ENCODE data around the gene TLE4. TPM values are rescaled to one million over a fixed set of nuclear protein-coding genes. Genes with fewer than 3 reads are reported as not detected.

TLE4 gene
- total RNA-seq, 1 donor from 2014 or later, result 98.5 TPM

- H3K27ac ChIP-seq (ENCODE audit: low read depth, low read length), result no peak overlapping the region
- peaks cover 8% of the 10 kb centered on the region for H3K36me3 Mint-ChIP-seq (ENCODE audit: low read depth, unreplicated experiment)
- DNase-seq (ENCODE audit: low read depth), result no peak
- H4K20me1 ChIP-seq (ENCODE audit: insufficient read depth, low read length), result peaks cover 3% of the 10 kb centered on the region
- no peaks in the 10 kb centered on the region for H3K36me3 ChIP-seq (ENCODE audit: insufficient read depth, low read length)
- peak overlapping the region; percentile 47 for H3K27ac Mint-ChIP-seq (ENCODE audit: unreplicated experiment)
- peaks cover 10% of the 10 kb centered on the region for H3K79me2 ChIP-seq (ENCODE audit: insufficient read depth, low read length)
- H3K4me3 ChIP-seq (ENCODE audit: insufficient read depth, low read depth, low read length), result no peak overlapping the region
- TF ChIP-seq, protein P1, sequence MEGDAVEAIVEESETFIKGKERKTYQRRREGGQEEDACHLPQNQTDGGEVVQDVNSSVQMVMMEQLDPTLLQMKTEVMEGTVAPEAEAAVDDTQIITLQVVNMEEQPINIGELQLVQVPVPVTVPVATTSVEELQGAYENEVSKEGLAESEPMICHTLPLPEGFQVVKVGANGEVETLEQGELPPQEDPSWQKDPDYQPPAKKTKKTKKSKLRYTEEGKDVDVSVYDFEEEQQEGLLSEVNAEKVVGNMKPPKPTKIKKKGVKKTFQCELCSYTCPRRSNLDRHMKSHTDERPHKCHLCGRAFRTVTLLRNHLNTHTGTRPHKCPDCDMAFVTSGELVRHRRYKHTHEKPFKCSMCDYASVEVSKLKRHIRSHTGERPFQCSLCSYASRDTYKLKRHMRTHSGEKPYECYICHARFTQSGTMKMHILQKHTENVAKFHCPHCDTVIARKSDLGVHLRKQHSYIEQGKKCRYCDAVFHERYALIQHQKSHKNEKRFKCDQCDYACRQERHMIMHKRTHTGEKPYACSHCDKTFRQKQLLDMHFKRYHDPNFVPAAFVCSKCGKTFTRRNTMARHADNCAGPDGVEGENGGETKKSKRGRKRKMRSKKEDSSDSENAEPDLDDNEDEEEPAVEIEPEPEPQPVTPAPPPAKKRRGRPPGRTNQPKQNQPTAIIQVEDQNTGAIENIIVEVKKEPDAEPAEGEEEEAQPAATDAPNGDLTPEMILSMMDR (IDR thresholded peaks at IDR 0.05; ENCODE audit: insufficient read depth, low read depth, low read length), result no peak
- no peak for TF ChIP-seq EZH2 (IDR thresholded peaks at IDR 0.05; ENCODE audit: insufficient read depth, low read length)
- no peak for FAIRE-seq
- H3K4me3 Mint-ChIP-seq (ENCODE audit: unreplicated experiment), result no peak overlapping the region
- no peaks in the 10 kb centered on the region for H3K27me3 ChIP-seq (ENCODE audit: insufficient read depth, low read length)
- peaks cover 52% of the 10 kb centered on the region for H3K4me1 Mint-ChIP-seq (ENCODE audit: low read depth, unreplicated experiment)
- no peak overlapping the region for H2AFZ ChIP-seq (ENCODE audit: low read depth, low read length)
- H3K4me2 ChIP-seq (ENCODE audit: low read length), result no peak overlapping the region
- peaks cover 35% of the 10 kb centered on the region for H3K4me1 ChIP-seq (ENCODE audit: insufficient read depth, low read length)
- no peak overlapping the region for H3K9ac ChIP-seq (ENCODE audit: low read length)
- no peaks in the 10 kb centered on the region for H3K9me3 ChIP-seq (ENCODE audit: insufficient read depth, low read depth, low read length)
- peaks cover 2% of the 10 kb centered on the region for H3K9me3 Mint-ChIP-seq (ENCODE audit: unreplicated experiment)
- no peaks in the 10 kb centered on the region for H3K27me3 Mint-ChIP-seq (ENCODE audit: low read depth, unreplicated experiment)
Observed at GRCh38 chr9:79684059-79684458, 112.3 kb downstream of the TLE4 start.

DNA sequence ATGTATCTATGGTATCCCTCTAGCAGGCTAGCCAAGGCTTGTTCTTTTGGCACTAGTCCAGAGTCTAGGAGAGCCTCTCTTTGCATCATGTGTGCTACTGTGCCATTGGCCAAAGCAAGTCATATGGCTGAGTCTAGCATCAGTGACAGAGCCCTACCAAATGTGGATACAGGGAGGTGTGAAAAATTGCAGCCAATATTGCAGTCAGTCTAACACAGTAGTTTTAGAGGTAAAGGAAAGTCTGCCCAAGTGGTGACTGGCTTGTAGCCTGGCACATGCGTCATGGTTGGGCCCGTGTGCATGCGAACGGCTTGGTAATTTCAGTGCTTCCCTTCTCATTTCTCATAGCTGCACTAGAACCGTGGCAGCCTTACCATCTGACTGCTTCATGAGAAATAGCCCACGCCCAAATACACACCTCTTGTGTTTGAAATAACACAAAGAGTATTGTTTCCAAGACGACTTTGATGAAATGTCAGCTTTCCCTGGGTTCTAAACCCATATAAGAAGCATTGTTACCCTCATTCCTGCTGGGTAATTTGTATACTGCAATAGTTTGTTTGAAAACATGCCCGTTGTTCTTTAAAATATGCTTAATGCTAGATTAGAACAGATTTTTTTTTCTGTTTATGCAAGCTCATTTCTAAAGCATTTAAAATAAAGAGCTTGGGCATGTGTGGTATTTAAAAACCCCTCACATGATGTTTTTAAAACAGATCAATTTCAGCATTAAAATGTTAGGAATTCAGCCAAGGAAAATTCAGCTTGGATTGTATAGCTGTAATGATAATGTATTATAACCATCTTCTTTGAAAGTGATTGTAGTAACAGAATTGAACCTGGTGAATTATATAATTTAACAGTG, 113.2 kb downstream of the TLE4 start:
- Histone ChIP-seq H3K27ac (ENCODE audit: low read depth, low read length) (peak overlapping the region; percentile 87), H3K9ac (ENCODE audit: low read length) (peak overlapping the region; percentile 56), H3K4me2 (ENCODE audit: low read length) (peak overlapping the region; percentile 51), H4K20me1 (ENCODE audit: insufficient read depth, low read length) (peaks cover 7% of the 10 kb centered on the region), H3K79me2 (ENCODE audit: insufficient read depth, low read length) (peaks cover 10% of the 10 kb centered on the region), H3K9me3 (ENCODE audit: insufficient read depth, low read depth, low read length) (no peaks in the 10 kb centered on the region), H3K36me3 (ENCODE audit: insufficient read depth, low read length) (no peaks in the 10 kb centered on the region), H3K4me3 (ENCODE audit: insufficient read depth, low read depth, low read length) (no peak overlapping the region), H2AFZ (ENCODE audit: low read depth, low read length) (no peak overlapping the region), H3K4me1 (ENCODE audit: insufficient read depth, low read length) (peaks cover 35% of the 10 kb centered on the region), H3K27me3 (ENCODE audit: insufficient read depth, low read length) (no peaks in the 10 kb centered on the region)
- Mint-ChIP-seq H3K4me3 (ENCODE audit: unreplicated experiment) (no peak overlapping the region), H3K27me3 (ENCODE audit: low read depth, unreplicated experiment) (no peaks in the 10 kb centered on the region), H3K9me3 (ENCODE audit: unreplicated experiment) (peaks cover 2% of the 10 kb centered on the region), H3K4me1 (ENCODE audit: low read depth, unreplicated experiment) (peaks cover 52% of the 10 kb centered on the region), H3K36me3 (ENCODE audit: low read depth, unreplicated experiment) (peaks cover 10% of the 10 kb centered on the region), H3K27ac (ENCODE audit: unreplicated experiment) (peak overlapping the region; percentile 67)
- TF ChIP-seq, protein P1 (IDR thresholded peaks at IDR 0.05; ENCODE audit: insufficient read depth, low read depth, low read length), result no peak
- no peak for TF ChIP-seq EZH2 (IDR thresholded peaks at IDR 0.05; ENCODE audit: insufficient read depth, low read length)
- FAIRE-seq (no peak), DNase-seq (ENCODE audit: low read depth) (peak; percentile 53)

DNA sequence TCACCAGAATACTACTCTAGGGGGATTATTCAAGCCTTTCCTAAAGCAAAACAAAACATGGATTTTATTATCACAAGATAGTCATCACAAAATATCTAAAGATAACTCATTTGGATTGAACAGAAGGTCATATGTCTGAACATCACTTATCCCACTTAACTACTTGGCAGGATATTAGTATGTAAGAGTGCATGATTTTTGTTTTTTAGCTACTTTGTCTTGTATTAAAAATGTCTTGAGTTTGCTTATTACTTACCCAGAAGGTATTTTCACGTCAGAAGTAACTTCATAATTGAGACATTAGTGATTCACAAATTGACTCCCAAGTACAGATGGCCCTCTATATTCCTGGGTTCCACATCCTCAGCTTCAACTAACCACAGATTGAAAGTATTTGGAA, 113.8 kb downstream of the TLE4 start:
- Histone ChIP-seq H3K9ac (ENCODE audit: low read length) (peak overlapping the region; percentile 56), H3K4me1 (ENCODE audit: insufficient read depth, low read length) (peaks cover 35% of the 10 kb centered on the region), H2AFZ (ENCODE audit: low read depth, low read length) (no peak overlapping the region), H4K20me1 (ENCODE audit: insufficient read depth, low read length) (peaks cover 7% of the 10 kb centered on the region), H3K9me3 (ENCODE audit: insufficient read depth, low read depth, low read length) (no peaks in the 10 kb centered on the region), H3K27ac (ENCODE audit: low read depth, low read length) (peak overlapping the region; percentile 87), H3K79me2 (ENCODE audit: insufficient read depth, low read length) (peaks cover 10% of the 10 kb centered on the region), H3K36me3 (ENCODE audit: insufficient read depth, low read length) (no peaks in the 10 kb centered on the region), H3K27me3 (ENCODE audit: insufficient read depth, low read length) (no peaks in the 10 kb centered on the region), H3K4me2 (ENCODE audit: low read length) (peak overlapping the region; percentile 51), H3K4me3 (ENCODE audit: insufficient read depth, low read depth, low read length) (no peak overlapping the region)
- TF ChIP-seq, protein P1 (IDR thresholded peaks at IDR 0.05; ENCODE audit: insufficient read depth, low read depth, low read length), result no peak
- TF ChIP-seq EZH2 (IDR thresholded peaks at IDR 0.05; ENCODE audit: insufficient read depth, low read length), result no peak
- peaks cover 56% of the 10 kb centered on the region for H3K4me1 Mint-ChIP-seq (ENCODE audit: low read depth, unreplicated experiment)
- no peak overlapping the region for H3K4me3 Mint-ChIP-seq (ENCODE audit: unreplicated experiment)
- H3K27ac Mint-ChIP-seq (ENCODE audit: unreplicated experiment), result no peak overlapping the region
- peaks cover 11% of the 10 kb centered on the region for H3K36me3 Mint-ChIP-seq (ENCODE audit: low read depth, unreplicated experiment)
- DNase-seq (ENCODE audit: low read depth) (peak; percentile 88), FAIRE-seq (peak; percentile 5)
- H3K9me3 Mint-ChIP-seq (ENCODE audit: unreplicated experiment), result peaks cover under 1% of the 10 kb centered on the region
- H3K27me3 Mint-ChIP-seq (ENCODE audit: low read depth, unreplicated experiment), result no peaks in the 10 kb centered on the region
